ENCODE measurements around the gene SELENOS. TPM values are rescaled to one million over a fixed set of nuclear protein-coding genes. Genes with fewer than 3 reads are reported as not detected.
A peak's percentile ranks its signal among the peaks of the same experiment; 100 is the strongest.

Gene SELENOS
- total RNA-seq, 1 donor from 2014 or later = 42.1 TPM

GRCh38 chr15:101307897-101308603, 30.8 kb upstream of the SELENOS start:
- TF ChIP-seq, protein P1, sequence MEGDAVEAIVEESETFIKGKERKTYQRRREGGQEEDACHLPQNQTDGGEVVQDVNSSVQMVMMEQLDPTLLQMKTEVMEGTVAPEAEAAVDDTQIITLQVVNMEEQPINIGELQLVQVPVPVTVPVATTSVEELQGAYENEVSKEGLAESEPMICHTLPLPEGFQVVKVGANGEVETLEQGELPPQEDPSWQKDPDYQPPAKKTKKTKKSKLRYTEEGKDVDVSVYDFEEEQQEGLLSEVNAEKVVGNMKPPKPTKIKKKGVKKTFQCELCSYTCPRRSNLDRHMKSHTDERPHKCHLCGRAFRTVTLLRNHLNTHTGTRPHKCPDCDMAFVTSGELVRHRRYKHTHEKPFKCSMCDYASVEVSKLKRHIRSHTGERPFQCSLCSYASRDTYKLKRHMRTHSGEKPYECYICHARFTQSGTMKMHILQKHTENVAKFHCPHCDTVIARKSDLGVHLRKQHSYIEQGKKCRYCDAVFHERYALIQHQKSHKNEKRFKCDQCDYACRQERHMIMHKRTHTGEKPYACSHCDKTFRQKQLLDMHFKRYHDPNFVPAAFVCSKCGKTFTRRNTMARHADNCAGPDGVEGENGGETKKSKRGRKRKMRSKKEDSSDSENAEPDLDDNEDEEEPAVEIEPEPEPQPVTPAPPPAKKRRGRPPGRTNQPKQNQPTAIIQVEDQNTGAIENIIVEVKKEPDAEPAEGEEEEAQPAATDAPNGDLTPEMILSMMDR (conservative IDR thresholded peaks at IDR 0.05) = no peak
- Mint-ChIP-seq H3K27ac (ENCODE audit: unreplicated experiment) (no peak overlapping the region), H3K27me3 (ENCODE audit: low read depth) (no peaks in the 10 kb centered on the region), H3K36me3 (ENCODE audit: low read depth) (no peaks in the 10 kb centered on the region), H3K4me3 (no peak overlapping the region), H3K4me1 (no peaks in the 10 kb centered on the region), H3K9me3 (no peaks in the 10 kb centered on the region)
- DNase-seq (ENCODE audit: low read depth, low spot score) = no peak

GRCh38 chr15:101307048-101307896, 30.0 kb upstream of the SELENOS start:
- TF ChIP-seq, protein P1 (conservative IDR thresholded peaks at IDR 0.05) = no peak
- Mint-ChIP-seq H3K36me3 (ENCODE audit: low read depth) (no peaks in the 10 kb centered on the region), H3K27me3 (ENCODE audit: low read depth) (no peaks in the 10 kb centered on the region), H3K4me3 (no peak overlapping the region), H3K4me1 (no peaks in the 10 kb centered on the region), H3K27ac (ENCODE audit: unreplicated experiment) (no peak overlapping the region), H3K9me3 (no peaks in the 10 kb centered on the region)
- DNase-seq (ENCODE audit: low read depth, low spot score) = no peak

DNA sequence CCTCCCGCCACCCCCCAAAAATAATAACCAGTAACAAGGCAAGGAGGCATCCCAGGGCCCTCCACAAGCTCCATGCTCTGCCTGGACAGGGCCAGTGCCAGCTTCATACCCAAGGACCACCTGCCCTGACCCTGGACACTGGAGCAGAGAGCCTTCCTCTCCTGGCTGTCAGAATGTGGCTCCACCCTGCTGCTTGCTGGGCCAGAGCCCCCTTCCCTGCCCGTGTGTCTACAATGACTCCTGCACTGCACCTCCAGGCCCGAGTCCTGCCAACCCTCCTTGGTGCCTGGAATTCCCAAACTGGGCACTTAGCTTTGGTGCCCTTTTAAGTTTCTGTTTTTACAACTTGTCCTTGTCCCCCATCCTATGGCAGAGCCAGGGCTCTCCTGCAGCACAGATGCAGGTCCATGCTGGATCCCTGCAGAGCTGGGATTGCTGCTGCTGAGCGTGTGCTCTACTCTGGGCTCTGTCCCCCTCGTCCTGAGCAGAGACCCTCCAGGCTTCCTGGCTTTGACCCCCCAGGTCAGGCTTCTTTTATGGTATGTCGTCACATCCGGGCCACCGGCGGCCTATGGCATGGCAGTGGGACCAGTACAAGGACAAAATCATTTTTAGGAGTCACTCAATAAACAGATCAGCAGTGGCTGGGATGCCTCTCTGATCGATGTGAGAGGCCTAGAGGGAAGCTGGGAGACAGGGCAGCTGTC, 29.2 kb upstream of the SELENOS start:
- Mint-ChIP-seq H3K9me3 (no peaks in the 10 kb centered on the region), H3K4me3 (no peak overlapping the region), H3K36me3 (ENCODE audit: low read depth) (no peaks in the 10 kb centered on the region), H3K4me1 (no peaks in the 10 kb centered on the region), H3K27me3 (ENCODE audit: low read depth) (no peaks in the 10 kb centered on the region), H3K27ac (ENCODE audit: unreplicated experiment) (no peak overlapping the region)
- TF ChIP-seq, protein P1 (conservative IDR thresholded peaks at IDR 0.05) = no peak
- no peak for DNase-seq (ENCODE audit: low read depth, low spot score)

DNA sequence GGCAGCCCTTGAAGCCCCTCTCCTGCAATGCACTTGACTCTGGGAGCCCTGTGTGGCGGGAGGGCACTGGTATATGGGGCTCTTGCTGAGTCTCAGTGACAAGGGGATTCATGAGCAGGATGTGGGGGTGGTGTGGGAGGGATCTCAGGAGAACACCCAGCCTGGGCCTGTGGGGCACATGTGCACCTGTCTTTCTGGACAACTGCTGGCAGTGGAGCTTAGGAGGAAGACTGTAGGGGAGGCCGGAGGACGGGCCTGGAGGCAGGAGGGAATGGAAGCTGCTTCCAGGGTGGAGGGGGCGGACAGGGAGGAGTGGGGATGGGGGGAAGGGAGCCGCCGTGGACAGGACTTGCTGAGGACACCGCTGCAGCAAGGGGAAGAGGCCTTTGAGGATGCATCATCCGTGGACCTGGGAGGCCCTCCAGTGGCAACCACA, 28.6 kb upstream of the SELENOS start:
- Mint-ChIP-seq H3K4me1 (no peaks in the 10 kb centered on the region), H3K27ac (ENCODE audit: unreplicated experiment) (no peak overlapping the region), H3K9me3 (no peaks in the 10 kb centered on the region), H3K36me3 (ENCODE audit: low read depth) (no peaks in the 10 kb centered on the region), H3K27me3 (ENCODE audit: low read depth) (no peaks in the 10 kb centered on the region), H3K4me3 (no peak overlapping the region)
- no peak for DNase-seq (ENCODE audit: low read depth, low spot score)
- TF ChIP-seq, protein P1 (conservative IDR thresholded peaks at IDR 0.05) = no peak

DNA sequence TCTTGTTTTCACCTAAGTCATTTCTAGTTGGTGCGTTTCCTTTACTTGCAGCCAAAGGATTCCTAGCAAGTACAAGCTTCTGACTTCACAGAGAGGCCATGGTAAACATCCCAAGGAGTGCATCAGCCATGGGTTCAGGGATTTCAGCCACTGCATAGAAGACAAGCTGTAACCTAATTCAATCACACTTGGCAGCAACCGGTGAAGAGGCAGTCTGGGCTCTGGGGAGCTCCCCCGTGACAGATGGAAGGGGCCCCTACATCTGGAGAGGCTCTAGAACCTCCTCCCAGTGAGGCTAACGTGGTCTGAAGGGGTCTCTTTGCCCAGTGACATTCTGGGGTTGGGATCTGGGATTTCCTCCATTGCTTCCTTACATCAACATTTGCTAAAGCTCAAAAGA, 26.1 kb upstream of the SELENOS start:
- H3K4me1 Mint-ChIP-seq = no peaks in the 10 kb centered on the region
- TF ChIP-seq, protein P1 (conservative IDR thresholded peaks at IDR 0.05) = no peak
- DNase-seq (ENCODE audit: low read depth, low spot score) = no peak
- peak overlapping the region; percentile 81 for H3K27ac Mint-ChIP-seq (ENCODE audit: unreplicated experiment)
- no peaks in the 10 kb centered on the region for H3K36me3 Mint-ChIP-seq (ENCODE audit: low read depth)
- H3K9me3 Mint-ChIP-seq = no peaks in the 10 kb centered on the region
- H3K4me3 Mint-ChIP-seq = no peak overlapping the region
- H3K27me3 Mint-ChIP-seq (ENCODE audit: low read depth) = no peaks in the 10 kb centered on the region

All from neural crest cell (in vitro differentiated cells).